Natural killer cell (primary cell): ENCODE data around the gene JPH3. TPM values are rescaled to one million over a fixed set of nuclear protein-coding genes. Genes with fewer than 3 reads are reported as not detected.
A peak's percentile ranks its signal among the peaks of the same experiment; 100 is the strongest.

ENCODE experiments used
- ATAC-seq, 3 donors: fragments of 150-1000 bp in 2 of 3; fragments of 200-7000 bp in 1 of 3; cut with Tn5 transposase; 1 replicate in 1 of 3; 2 replicates in 2 of 3; pipeline ENCODE4 v1.10.0; 2021; ENCODE audit warnings: mild to moderate bottlenecking in 2 of 3, moderate library complexity in 2 of 3
- DNase-seq, 2 donors: peaks; one replicate each; pipeline versions ENCODE4 v3.0.0 to v3.0.0-alpha.2; 2013 to 2021; ENCODE audit warnings: mixed read lengths in 1 of 2
- H3K27ac ChIP-seq: one replicate; pipeline ENCODE4 v1.5.1; 2013; ENCODE audit warnings: mild to moderate bottlenecking, low read length
- H3K27me3 ChIP-seq: one replicate; pipeline ENCODE4 v1.6.1; 2013; ENCODE audit warnings: low read length; ENCODE audit not compliant: control insufficient read depth, insufficient read depth
- H3K36me3 ChIP-seq: one replicate; pipeline ENCODE4 v1.6.1; 2013; ENCODE audit warnings: low read length; ENCODE audit not compliant: control insufficient read depth, insufficient read depth
- H3K4me1 ChIP-seq: one replicate; pipeline ENCODE4 v1.6.1; 2013; ENCODE audit warnings: low read length; ENCODE audit not compliant: control insufficient read depth, insufficient read depth
- H3K4me3 ChIP-seq: one replicate; pipeline ENCODE4 v1.5.1; 2013; ENCODE audit warnings: low read length
- H3K9me3 ChIP-seq: one replicate; pipeline ENCODE4 v1.6.1; 2013; ENCODE audit warnings: low read length; ENCODE audit not compliant: control insufficient read depth, insufficient read depth
- H3K27ac Mint-ChIP-seq, 2 donors: one replicate each; pipeline ENCODE4 v1.8.0; 2022; ENCODE audit warnings: mild to moderate bottlenecking in 2 of 2, mixed read lengths in 2 of 2, moderate library complexity in 1 of 2
- H3K27me3 Mint-ChIP-seq, 2 donors: one replicate each; pipeline ENCODE4 v1.8.0; 2022; ENCODE audit warnings: low read depth in 2 of 2, mixed read lengths in 2 of 2
- H3K36me3 Mint-ChIP-seq: one replicate; pipeline ENCODE4 v1.8.0; 2022; ENCODE audit warnings: mixed read lengths
- H3K4me1 Mint-ChIP-seq, 2 donors: one replicate each; pipeline ENCODE4 v1.8.0; 2022; ENCODE audit warnings: mixed read lengths in 2 of 2
- H3K4me3 Mint-ChIP-seq: one replicate; pipeline ENCODE4 v1.8.0; 2022; ENCODE audit warnings: mild to moderate bottlenecking, moderate library complexity, mixed read lengths
- H3K9me3 Mint-ChIP-seq, 2 donors: one replicate each; pipeline ENCODE4 v1.8.0; 2022; ENCODE audit warnings: mixed read lengths in 2 of 2
- CTCF ChIP-seq: fragments of 200-600 bp; IDR thresholded peaks from one replicate; pipeline ENCODE4 v1.8.0; 2022; ENCODE audit warnings: antibody characterized with exemption
- WGBS: methylation state at CpG from one replicate; pipeline ENCODE4 v1.1.7; 2013; ENCODE audit warnings: missing lambda C conversion rate; ENCODE audit not compliant: insufficient coverage; 5-methylcytosine and 5-hydroxymethylcytosine counted together
- intact Hi-C: fragments of 100-400 bp; cut with micrococcal nuclease; formaldehyde crosslinking; loops from one replicate; pipeline ENCODE4 v1.14.2; 2022
- total RNA-seq, 4 donors: library from RNA; stranded (reverse); fragments of 120-200 nt in 1 of 4; gene quantifications; one replicate each; pipeline versions ENCODE4 v1.2.3 to v1.2.4, GENCODE V29; 2013 to 2022

JPH3 gene
- total RNA-seq, 3 donors from 2014 or later (not counting 1 experiment from before 2014, with no cell fraction given): not detected

- no peak for ATAC-seq
- H3K4me3 Mint-ChIP-seq: no peak overlapping the region
- no peak overlapping the region for H3K4me3 ChIP-seq
- WGBS: 94% methylated on average over 17 of the region's 17 CpGs
- H3K4me1 ChIP-seq: peaks cover 6% of the 10 kb centered on the region
- no peak for TF ChIP-seq CTCF
- intact Hi-C loops: no loop called here
- no peaks in the 10 kb centered on the region for H3K36me3 Mint-ChIP-seq
- no peaks in the 10 kb centered on the region for H3K27me3 ChIP-seq
- no peaks in the 10 kb centered on the region for H3K9me3 Mint-ChIP-seq
- H3K36me3 ChIP-seq: no peaks in the 10 kb centered on the region
- no peak overlapping the region for H3K27ac ChIP-seq
- H3K27me3 Mint-ChIP-seq: peaks cover 8 to 12% of the 10 kb centered on the region in 2 donors
- DNase-seq: no peak
- peaks cover 0 to 10% of the 10 kb centered on the region in 2 donors for H3K4me1 Mint-ChIP-seq
- no peak overlapping the region for H3K27ac Mint-ChIP-seq
- no peaks in the 10 kb centered on the region for H3K9me3 ChIP-seq
Observed at GRCh38 chr16:87652386-87652785, 50.1 kb downstream of the JPH3 start.

DNA sequence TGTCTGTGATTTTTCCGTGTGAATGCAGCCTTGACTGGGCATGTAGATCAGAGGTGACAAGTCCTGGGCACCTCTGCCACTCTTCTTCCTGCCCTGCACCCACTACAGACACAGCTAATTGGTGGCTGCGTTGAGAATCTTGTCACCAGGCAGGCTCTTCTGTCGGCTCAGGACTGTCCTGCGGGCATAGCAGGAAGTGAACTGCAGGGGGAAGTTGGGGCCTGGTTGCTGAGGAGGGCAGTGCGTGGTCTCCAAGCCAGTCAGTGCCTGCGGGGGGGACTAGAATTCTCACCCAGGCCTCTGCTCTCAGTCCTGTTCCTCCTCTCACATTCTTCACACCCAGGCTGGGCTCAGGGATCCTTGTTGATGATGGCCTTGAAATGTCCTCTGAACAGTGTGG lies 50.5 kb downstream of the JPH3 start:
- Mint-ChIP-seq H3K36me3 (no peaks in the 10 kb centered on the region), H3K27me3 (peaks cover 8 to 12% of the 10 kb centered on the region in 2 donors), H3K27ac (no peak overlapping the region), H3K4me3 (no peak overlapping the region), H3K4me1 (peaks cover 0 to 10% of the 10 kb centered on the region in 2 donors), H3K9me3 (no peaks in the 10 kb centered on the region)
- ATAC-seq: peak in 1 of 3 donors; percentile 52
- 45% methylated on average over 6 of the region's 6 CpGs for WGBS
- Histone ChIP-seq H3K36me3 (no peaks in the 10 kb centered on the region), H3K27me3 (no peaks in the 10 kb centered on the region), H3K4me3 (no peak overlapping the region), H3K9me3 (no peaks in the 10 kb centered on the region), H3K4me1 (peaks cover 6% of the 10 kb centered on the region), H3K27ac (no peak overlapping the region)
- DNase-seq: no peak
- intact Hi-C loops: no loop called here
- no peak for TF ChIP-seq CTCF

DNA sequence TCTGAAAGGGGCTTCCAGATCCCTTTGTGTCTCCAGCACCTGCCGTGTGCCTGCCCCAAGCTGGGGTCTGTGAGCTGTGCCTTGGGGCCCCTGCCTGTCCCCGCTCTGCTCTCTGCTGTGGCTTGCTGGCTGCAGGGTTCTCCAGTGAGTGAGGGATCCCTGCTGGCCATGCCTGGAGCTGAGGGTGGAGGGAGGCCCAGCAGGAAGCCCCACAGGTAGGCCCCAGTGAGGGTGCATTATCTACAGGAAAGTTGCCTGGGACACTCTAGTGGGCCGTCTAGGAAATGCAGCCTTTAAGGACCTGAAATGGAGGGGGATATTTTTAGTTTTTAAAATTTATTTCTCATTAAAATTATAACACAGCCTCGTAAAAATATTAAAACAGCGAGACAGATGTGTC lies 50.9 kb downstream of the JPH3 start:
- Mint-ChIP-seq H3K4me3 (no peak overlapping the region), H3K27ac (no peak overlapping the region), H3K27me3 (peaks cover 8 to 9% of the 10 kb centered on the region in 2 donors), H3K4me1 (peaks cover 0 to 5% of the 10 kb centered on the region in 2 donors), H3K36me3 (no peaks in the 10 kb centered on the region), H3K9me3 (no peaks in the 10 kb centered on the region)
- Histone ChIP-seq H3K27me3 (no peaks in the 10 kb centered on the region), H3K4me1 (peaks cover 6% of the 10 kb centered on the region), H3K27ac (no peak overlapping the region), H3K9me3 (no peaks in the 10 kb centered on the region), H3K36me3 (no peaks in the 10 kb centered on the region), H3K4me3 (no peak overlapping the region)
- DNase-seq (no peak), ATAC-seq (no peak)
- 89% methylated on average over 3 of the region's 5 CpGs for WGBS
- intact Hi-C loops: no loop called here
- TF ChIP-seq CTCF: no peak

DNA sequence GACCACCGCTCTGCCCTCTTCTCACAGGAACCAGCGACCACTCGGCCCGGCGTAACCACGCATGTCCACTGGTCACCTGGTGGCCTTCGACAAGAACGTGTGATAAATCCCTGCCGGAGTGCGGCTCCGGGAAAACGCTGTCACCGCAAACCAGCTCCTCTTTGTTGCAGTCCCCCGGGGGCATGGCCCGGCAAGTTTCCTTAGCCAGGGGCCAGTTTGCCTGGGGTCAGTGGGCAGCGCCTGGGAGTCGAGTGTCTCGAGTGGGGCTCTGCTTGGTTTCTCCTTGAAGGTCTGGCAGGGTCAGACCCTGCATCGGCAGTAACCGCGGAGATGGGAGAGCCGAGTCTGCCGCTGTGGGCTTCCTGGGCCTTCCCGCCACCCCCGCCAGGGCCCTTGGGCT lies 52.5 kb downstream of the JPH3 start:
- Histone ChIP-seq H3K27ac (no peak overlapping the region), H3K9me3 (no peaks in the 10 kb centered on the region), H3K36me3 (no peaks in the 10 kb centered on the region), H3K27me3 (no peaks in the 10 kb centered on the region), H3K4me3 (no peak overlapping the region), H3K4me1 (peaks cover 6% of the 10 kb centered on the region)
- Mint-ChIP-seq H3K36me3 (no peaks in the 10 kb centered on the region), H3K4me3 (no peak overlapping the region), H3K27ac (no peak overlapping the region), H3K27me3 (peaks cover 8 to 10% of the 10 kb centered on the region in 2 donors), H3K4me1 (peaks cover 0 to 5% of the 10 kb centered on the region in 2 donors), H3K9me3 (no peaks in the 10 kb centered on the region)
- WGBS: 88% methylated on average over 25 of the region's 25 CpGs
- no peak for DNase-seq
- no peak for ATAC-seq
- intact Hi-C loops: no loop called here
- no peak for TF ChIP-seq CTCF
